NK-92 (cell line): ENCODE results near the gene SNX30.

ENCODE experiments used
- DNase-seq: peaks from one replicate; lab custom pipeline; 2025; ENCODE audit not compliant: unreplicated experiment; lab: John Stamatoyannopoulos, UW

Gene SNX30

DNA sequence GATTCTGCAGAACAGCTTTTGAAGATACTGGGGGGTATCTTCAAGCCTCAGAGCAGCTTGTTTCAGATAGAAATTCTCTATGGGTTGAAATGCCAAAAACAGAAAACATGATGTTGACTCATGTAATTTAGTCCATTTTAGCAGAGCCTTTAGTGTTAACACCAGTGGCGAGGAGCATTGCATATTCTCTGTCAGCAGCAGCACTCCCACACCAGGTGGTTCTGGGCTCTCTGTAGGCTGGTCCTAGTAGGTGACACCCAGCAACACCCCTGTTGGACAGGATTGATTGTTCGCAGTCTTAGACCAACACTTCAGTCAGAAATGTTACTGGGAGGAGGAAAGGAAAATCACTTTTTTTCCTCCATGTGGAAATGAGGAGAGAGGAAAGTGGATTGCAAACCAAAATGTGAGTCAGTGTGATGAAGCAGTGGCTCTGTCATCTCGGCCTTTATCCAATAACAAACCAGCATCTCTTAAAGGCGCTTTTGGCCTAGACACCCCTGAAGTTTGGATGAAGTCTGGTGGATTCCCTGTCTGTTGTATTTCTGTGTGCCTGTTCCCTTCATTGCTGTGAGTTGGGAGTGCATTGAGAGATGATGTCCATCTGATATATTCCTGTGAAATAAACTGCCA lies 123.3 kb downstream of the SNX30 start:
- DNase-seq, result no peak

DNA sequence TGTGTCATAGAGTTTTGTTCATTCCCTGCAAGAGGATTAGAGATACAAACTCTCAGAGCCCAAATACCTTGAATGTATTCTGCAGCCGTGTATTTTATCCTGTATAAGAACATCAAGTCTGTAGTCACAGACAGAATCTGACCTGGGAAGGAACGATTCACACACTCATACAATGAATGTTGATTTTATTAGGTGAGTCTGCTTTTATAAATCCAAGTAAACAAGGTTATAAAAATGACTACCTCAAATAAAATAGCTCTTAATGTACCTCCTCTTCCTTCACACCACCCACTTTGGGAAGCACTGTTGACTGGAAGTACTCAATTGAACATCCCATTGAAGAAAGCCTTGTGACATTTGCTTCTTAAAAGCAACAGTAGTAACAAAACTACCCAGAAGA lies 128.2 kb downstream of the SNX30 start:
- DNase-seq, result no peak

DNA sequence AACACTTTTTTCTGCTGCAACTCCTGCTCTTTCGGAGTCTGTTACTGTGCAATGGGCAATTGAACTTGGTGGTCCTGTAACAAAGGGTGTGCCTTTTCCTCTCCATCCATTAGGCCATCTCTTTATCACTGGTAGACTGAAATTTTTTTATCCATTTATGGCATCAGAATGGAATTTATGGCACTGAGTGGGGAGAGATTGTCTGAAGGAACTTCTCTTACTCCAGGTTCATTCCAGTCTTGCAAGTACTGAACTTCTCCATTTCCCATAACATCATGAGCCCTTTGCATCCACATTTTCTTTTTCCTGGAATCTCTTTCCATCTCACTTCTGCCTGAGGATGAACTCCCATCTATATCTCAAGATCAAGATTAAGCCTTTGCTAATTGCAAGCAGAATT lies 130.1 kb downstream of the SNX30 start:
- DNase-seq, result no peak

DNA sequence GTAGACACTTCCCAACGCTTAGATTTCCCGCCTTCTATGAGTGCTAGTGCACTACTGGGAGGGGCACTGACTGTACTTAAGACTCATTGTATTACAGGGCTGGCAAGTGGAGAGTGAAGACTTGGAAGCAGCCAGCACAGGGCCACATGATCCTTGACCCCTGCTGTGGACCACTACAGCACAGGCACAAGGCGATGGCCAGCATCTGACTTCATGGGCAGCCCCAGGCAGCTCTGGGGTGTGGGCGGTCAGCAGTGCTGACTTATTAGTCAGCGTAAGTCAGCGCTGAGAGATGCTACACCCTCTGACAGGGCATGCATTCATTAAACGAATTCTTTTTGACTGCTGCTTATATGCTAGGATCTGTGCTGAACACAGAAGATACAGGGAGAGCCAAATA lies 130.8 kb downstream of the SNX30 start:
- no peak for DNase-seq

DNA sequence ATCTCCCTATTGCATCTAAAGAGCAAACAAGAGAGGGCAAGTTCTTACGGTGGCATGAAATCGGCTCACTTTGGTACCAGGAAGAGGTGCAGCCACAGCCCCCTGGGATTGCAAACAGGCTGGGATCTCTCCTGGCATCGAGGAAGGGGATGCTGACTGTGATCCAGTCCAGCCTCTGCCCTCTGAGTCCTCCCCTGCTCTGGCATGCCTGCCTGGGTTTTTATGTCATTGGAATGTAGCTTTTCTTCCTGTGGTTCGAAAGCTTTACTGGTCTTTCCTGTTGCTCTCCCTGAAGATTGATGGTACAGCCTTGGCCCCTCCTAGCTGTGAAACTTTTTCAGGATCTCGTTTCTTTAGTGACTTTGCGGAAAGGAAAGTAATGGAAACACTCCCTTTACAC lies 133.5 kb downstream of the SNX30 start:
- no peak for DNase-seq

DNA sequence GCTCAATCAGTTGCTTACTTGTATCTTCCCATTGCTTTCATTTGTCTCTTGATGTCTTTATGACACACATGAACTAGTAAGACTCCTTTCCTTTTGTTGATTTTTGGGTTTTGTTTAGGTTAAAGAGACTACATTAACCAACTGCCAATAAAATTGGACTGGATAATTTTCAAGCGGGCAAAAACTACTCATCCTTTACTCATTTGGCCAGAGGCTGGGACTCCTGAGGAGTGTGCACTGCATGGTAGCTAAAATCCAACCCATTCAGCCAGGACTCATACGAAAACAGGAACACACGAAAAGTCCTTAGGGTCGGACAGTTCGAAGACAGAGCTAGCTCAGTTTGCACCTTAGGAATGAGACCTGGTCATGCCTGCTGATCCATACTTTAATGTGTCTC lies 134.2 kb downstream of the SNX30 start:
- no peak for DNase-seq

DNA sequence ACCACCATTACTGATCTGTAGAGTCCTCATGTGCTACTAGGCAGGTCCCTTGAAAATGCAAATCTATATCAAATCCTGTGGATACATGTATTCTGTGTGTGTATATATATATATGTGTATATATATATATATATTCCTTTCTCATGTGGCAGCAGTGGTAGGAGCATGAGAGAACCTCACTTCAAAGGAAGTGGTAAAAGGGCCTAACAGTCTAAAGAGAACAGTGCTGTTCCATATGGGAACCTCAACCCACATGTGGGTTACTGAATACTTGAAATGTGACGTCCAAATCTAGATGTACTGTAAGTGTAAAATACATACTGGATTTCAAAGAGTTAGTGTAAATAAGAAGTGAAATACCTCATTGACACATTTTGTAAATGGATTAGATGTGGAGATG lies 134.8 kb downstream of the SNX30 start:
- DNase-seq, result no peak

DNA sequence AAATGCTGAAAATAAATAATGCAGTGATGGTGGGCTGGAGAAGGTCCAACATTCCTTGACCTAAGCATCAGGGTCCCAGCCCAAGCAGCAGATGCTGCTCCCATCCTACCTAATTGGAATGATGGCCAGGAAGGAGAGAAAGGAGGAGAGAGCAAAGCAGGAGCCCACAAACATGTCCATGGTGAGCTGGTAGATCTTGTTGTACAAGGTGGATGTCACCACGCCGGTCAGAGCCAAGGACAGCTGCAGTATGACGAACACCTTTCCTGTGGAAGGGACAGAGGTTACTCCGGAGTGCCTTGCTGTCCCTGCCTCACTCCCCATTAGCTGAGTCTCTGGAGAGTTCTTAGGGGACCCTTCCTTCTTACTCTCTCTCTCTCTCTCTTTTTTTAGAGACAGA lies 135.8 kb downstream of the SNX30 start:
- no peak for DNase-seq

DNA sequence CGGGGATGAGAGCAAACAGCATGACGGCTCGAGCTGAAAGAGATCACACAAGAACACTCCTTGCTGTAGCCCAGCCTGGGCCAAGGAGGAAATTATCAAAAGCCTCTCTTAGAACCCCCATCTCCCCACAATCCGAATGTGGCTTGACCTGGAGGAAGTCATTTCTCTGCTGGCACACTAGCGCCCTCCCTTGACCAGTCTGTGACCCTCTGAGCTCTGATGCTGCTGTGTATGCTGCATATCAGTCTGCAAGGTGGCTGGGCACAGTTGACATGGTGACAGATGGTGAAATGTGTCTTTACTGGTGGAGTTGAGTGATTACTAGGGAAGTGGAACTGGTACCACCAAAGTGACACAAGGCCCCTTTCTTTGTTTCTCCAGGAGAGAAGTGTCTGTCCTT lies 136.8 kb downstream of the SNX30 start:
- DNase-seq, result no peak

DNA sequence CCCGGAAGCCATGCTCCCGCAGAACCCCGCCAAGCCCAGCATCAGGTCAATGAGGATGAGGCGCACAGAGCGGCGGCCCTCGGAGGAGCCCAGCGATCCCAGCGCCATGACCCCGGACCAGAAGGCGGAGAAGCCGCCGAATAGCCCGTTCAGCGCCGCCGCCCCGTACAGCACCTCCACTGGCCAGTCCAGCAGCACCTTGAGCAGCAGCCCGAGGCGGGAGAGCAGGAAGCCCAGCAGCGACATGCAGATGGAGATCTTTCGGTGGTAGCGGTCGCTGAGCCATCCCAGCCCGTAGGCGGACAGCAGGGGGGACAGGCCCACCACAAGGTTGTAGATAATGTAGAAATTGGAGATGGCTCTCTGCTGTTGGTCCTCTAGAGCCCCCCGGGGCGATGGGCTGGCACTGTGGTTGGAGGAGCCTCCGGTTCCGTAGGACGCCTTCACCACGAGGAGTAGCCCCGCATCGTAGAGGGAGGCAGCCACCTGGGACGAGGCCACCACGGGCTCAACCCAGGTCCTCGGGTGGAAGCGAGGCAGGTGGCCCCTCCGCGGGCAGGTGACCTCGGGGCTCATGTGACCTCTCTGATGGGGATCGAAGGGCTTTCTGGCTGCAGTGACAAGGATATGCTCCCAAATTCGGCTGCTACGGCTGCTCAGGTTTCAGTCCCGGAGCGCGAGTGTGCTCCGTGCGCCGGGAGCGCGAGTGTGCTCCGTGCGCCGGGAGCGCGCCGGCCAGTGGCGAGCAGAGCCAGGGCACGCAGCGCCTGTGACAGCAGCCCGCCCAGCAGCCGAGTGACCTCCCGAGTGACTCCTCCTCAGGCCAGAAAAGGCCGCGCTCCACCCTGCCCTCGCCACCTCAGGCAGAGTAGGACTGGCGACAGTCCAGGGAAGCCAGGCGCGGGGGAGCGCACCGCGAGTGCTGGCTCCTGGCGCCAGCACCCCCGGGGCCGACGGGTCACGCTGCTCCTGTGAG lies 139.8 kb downstream of the SNX30 start, which contains the start of gene SLC46A2:
TSS of gene SLC46A2 (minus strand) at position 771 of the 976 bp plus-strand sequence. CDS start at position 576, 195 bp downstream.
- no peak for DNase-seq

DNA sequence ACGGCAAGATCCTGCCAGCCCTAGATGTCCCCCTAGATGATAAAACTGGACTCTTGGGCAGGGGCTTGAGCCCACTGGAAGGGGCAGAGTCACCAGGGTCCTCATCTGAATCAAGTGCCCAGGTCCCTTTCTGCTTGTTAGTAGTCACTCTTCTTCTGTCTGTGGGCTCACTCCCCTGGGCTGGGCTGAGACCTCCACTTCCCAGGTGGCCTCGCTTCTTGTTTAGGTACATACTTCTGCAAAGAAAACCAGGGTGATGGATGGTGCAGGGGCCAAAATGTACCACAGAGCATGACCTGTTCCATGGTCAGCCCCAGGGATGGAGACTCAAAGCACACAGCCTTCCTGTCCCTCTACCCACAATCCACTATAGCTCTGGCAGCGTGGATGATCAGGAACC lies 141.0 kb downstream of the SNX30 start:
- no peak for DNase-seq

DNA sequence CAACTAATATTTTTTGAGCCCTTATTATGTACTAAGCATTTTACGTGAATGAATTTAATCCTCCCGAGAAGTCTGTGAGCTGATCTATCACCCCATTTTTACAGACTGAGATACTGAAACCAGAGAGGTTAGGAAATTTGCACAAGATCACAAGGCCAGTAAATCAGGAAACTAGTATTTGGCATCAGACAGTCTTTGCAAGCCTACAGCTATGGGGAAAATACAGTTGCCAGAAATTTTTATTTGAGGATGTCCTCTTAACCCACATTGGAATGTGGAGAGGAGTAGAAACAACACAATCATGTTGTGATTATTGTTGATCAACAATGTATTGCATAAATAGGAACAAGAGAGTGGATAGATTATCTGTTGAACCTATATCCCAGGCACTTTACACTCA lies 142.4 kb downstream of the SNX30 start:
- no peak for DNase-seq

DNA sequence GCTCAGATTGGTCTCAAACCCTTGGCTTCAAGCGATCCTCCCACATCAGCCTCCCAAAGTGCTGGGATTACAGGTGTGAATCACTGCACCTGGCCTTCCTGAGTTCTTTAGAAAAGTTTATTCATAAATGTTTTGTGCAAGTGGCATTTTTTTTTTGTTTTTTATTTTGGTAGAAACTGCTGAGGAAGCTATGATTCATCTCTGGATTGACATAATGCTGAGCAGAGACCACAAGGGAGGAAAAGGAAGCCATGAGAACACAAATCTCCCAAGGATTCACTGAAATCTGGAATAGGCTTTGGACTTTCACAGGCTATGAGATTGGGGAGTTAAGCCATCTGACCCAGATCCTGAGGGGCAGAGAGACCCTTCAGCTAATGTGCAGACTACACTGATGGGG lies 143.5 kb downstream of the SNX30 start:
- DNase-seq, result no peak

DNA sequence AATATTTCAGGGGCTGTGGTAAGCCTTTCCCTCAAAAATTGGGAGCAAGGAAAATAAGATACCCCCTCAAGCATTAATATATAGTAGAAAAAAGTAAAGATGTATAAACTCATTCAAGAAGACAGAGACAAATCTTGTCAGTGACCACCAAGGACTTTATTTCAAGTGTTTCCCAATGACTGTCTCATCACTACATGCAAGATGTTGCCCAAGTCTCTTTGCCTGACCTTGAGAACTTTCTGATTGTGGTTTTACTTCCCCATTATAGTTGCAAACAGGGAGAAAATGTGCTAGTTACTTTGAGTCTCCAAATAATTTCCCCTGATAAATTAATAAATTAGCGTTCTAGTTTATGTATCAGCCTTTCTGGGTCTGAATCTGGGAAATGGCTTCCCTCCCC lies 144.1 kb downstream of the SNX30 start:
- no peak for DNase-seq

DNA sequence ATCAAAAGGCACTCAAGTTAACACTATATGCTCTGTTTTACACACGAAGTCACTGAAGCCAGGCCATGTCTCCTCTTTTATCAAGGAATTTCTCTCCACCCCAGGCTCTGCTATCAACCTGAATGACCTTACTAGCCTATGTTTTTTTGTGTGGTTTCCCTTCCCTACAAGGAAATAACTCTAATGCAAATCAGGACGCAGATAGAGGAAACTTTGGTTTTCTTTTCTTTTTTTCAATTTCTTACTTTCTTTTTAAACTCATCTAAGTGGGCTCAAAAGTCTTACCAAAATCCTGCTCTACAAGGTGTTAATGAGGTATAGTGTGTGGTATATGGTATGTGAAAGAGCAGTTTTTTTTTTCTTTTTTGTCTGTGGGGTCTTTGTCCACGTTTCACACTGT lies 145.6 kb downstream of the SNX30 start:
- no peak for DNase-seq

DNA sequence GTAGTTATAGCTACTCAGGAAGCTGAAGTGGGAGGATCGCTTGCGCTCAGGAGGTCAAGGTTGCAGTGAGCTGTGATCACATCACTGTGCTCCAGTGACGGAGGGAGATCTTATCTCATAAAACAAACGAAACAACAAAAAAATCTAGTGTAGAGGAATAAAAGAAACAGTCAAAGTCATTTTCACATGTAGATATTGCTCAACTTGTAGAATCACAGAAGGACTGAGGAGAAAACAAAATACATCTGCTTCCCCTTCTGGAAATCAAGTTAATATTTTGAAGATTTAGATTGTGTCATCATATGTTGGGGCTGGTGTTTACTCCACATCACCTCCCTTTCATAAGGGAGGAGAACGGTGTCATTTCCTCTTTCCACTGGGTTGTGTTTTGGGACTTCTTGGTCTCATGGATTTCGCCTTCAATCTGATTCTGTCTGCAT lies 148.3 kb downstream of the SNX30 start:
- DNase-seq, result no peak

DNA sequence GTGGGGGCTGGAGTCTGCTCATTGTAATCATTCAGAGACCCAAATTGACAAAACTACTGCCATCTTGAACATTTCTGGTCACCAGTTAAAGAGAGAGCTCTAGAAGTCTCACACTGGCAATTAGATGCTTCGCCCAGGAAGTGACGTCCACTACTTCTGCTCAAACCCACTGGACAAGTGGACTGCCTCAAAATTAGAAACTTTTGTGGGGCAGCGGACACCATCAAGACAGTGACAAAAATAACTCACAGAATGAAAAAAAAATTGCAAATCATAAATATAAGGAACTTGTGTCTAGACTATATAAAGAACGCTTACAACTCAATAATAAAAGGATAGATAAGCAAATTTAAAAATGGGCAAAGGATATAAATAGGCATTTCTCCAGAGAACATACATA lies 149.9 kb downstream of the SNX30 start:
- DNase-seq, result no peak

DNA sequence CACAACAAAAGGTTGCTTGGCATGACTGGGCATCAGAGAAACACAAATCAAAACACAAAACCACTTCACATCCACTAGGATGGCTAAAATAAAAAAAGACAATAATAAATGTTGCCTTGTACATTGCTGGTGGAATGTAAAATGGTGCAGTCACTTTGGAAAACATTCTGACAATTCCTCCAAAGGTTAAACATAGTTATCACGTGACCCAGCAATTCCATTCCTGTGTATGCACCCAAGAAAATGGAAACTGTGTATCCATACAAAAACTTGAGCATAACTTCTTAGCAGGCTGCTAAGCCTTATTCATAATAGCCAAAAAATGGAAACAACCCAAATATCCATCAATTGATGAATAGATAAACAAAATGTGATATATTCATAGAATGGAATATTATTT lies 150.3 kb downstream of the SNX30 start:
- no peak for DNase-seq

DNA sequence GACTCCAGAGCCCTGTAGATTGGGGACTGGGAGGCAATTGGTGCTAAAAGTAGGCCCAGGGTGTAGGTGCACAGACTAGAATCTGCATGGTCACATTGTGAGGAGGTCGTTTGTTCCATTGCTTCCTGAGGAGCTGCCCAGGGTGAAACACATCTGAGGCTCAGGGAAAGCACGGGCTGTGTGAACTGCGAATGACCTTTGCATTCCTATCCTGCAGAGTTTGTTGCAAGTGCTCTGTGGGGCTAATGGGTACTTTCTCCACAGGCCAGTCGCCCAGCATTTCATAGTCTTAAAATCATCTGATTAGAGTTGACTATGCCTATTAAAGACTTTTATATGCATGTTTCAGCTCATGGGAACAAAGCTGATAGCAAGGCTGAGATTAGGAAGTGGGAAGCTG lies 154.5 kb downstream of the SNX30 start:
- DNase-seq, result no peak

DNA sequence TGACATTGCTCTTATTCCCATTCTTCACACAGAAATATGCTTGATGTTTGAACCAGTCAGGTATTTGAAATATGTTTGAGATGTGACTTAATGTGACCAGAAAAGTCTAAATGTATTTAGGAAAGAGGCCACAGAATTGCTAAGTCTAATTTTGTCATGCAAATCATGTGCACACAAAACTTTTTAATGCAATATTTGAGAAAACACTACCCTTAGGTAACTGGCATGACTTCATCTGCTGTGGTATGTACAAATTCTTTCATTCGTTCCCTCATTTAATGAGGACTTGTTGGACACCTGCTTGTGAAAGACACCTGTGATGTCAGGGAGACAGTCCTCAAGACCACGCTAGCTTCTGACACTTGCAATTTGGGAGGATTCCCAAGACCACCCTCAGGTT lies 161.2 kb downstream of the SNX30 start:
- DNase-seq, result no peak

DNA sequence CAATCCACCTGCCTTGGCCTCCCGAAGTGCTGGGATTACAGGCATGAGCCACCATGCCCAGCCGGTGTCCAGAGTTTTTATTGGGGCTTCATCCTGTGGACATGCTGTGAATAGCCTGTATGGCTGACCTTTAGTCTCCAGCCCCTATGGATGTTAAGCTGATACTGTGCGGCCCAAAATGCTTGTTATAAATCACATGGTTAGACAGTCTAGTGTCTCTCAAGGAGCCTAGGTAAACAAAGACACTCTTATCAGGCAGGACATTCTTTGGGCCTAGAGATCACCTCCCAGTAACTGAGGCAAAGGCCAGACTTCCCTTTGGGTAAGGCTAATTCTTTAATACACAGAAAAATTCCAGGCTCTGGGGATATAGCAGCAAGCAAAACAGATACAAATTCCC lies 162.1 kb downstream of the SNX30 start:
- DNase-seq, result no peak

DNA sequence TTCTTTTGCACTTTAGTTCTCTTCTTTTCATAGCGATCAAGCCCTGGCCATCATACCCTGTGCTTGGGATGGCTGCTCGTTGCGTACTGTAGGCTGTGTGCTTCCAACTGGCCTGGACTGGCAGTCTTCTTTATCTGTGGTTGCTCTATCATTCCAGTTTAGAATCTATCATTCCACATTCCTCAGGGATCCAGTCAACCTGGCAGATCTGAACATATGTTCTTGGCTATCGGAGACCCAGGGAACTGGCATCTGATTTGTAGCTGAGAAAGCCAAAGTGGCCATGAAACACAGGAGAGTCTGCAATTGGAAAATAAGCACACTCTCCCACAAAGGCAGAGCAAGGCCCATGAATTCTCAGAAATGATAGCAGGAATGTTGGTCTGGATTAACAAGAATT lies 162.8 kb downstream of the SNX30 start:
- DNase-seq, result no peak
